Thyroid gland (tissue), 4 donors: ENCODE measurements around the gene LRRFIP1.

Source experiments
- POLR2A ChIP-seq, 2 donors: fragments of 450-650 bp; IDR thresholded peaks; one replicate each; pipeline ENCODE4 v1.6.1; 2017; ENCODE audit warnings: antibody characterized with exemption in 2 of 2, mild to moderate bottlenecking in 2 of 2, moderate library complexity in 1 of 2
- TF ChIP-seq, protein P1 (sequence below), 6 experiments: fragments of 200-600 bp in 3 of 6; fragments of 450-650 bp in 3 of 6; sonication (generic) in 3 of 6; IDR thresholded peaks; one replicate each; pipeline ENCODE4 v1.5.1; 2016 to 2019; ENCODE audit warnings: antibody characterized with exemption in 6 of 6, mild to moderate bottlenecking in 2 of 6, inconsistent platforms in 1 of 6, moderate library complexity in 1 of 6

DNA sequence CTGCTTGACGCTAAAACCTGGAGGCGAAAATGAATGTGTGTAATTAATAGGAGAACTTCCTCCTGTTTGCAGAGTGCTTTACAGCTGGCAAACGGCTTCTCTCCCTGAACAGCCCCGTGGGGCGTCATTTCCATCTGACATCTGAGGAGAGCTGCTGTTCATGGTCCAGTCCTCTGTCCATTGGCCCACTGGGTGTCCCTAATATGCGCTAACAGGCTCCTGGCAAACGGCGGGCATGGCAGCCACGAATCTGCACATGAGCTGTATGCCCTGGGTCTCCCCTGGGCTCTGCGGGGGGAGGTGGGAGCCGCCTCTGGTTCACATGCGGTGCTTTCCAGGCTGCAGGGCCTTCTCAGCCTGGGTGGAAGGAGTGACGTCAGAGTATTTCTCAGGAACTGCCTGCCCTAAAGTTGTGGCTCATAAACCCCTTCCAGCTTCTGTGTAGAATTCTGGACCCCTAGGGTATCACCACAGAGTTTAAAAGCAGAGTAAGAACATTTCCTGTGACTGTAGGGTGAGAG, 73.2 kb downstream of the LRRFIP1 start:
- TF ChIP-seq, protein P1, sequence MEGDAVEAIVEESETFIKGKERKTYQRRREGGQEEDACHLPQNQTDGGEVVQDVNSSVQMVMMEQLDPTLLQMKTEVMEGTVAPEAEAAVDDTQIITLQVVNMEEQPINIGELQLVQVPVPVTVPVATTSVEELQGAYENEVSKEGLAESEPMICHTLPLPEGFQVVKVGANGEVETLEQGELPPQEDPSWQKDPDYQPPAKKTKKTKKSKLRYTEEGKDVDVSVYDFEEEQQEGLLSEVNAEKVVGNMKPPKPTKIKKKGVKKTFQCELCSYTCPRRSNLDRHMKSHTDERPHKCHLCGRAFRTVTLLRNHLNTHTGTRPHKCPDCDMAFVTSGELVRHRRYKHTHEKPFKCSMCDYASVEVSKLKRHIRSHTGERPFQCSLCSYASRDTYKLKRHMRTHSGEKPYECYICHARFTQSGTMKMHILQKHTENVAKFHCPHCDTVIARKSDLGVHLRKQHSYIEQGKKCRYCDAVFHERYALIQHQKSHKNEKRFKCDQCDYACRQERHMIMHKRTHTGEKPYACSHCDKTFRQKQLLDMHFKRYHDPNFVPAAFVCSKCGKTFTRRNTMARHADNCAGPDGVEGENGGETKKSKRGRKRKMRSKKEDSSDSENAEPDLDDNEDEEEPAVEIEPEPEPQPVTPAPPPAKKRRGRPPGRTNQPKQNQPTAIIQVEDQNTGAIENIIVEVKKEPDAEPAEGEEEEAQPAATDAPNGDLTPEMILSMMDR (IDR thresholded peaks at IDR 0.05): no peak
- no peak for TF ChIP-seq POLR2A (IDR thresholded peaks at IDR 0.05)
